NB4 (cell line): Measurements from ENCODE around the gene KIF7.

ENCODE experiments used
- CTCF ChIP-seq: IDR thresholded peaks from one replicate; pipeline ENCODE4 v1.5.1; 2012; ENCODE audit warnings: low read depth, low read length
- MAX ChIP-seq: IDR thresholded peaks from 2 replicates; pipeline ENCODE4 v1.6.1; 2011; ENCODE audit warnings: low read depth, low read length
- POLR2A ChIP-seq: IDR thresholded peaks from 2 replicates; pipeline ENCODE4 v1.6.1; 2011; ENCODE audit warnings: mild to moderate bottlenecking; ENCODE audit not compliant: insufficient read length; ENCODE audit errors: extremely low read depth

GRCh38 chr15:89578146-89578545 lies 77.1 kb downstream of the KIF7 start:
- TF ChIP-seq CTCF (no peak), POLR2A (no peak), MAX (no peak)
